ENCODE results near the gene ANKRD44. TPM values are rescaled to one million over a fixed set of nuclear protein-coding genes. Genes with fewer than 3 reads are reported as not detected.

The ANKRD44 gene
- total RNA-seq, 4 donors from 2014 or later, result 24.4 to 51.8 (median 35.7) TPM

- Histone ChIP-seq H3K4me3 (no peak overlapping the region), H3K27me3 (no peaks in the 10 kb centered on the region), H3K27ac (no peak overlapping the region), H3K4me1 (no peaks in the 10 kb centered on the region), H3K9me3 (no peaks in the 10 kb centered on the region), H3K36me3 (peaks cover 0 to 52% of the 10 kb centered on the region in 2 donors)
- TF ChIP-seq POLR2A (IDR thresholded peaks at IDR 0.05), result no peak
- no peak for TF ChIP-seq CTCF (IDR thresholded peaks at IDR 0.05)
- TF ChIP-seq POLR2AphosphoS5 (IDR thresholded peaks at IDR 0.05), result no peak
- TF ChIP-seq EP300 (IDR thresholded peaks at IDR 0.05), result no peak
- ATAC-seq, result no peak
- 73 to 77% methylated on average over 3 to 4 of the region's 4 CpGs for WGBS, 2 donors (ENCODE audit: low coverage in 1 of 2)
Observed at GRCh38 chr2:197007716-197008628, 302.6 kb downstream of the ANKRD44 start.

GRCh38 chr2:197001921-197002320 lies 308.7 kb downstream of the ANKRD44 start:
- H3K4me3 ChIP-seq, result no peak overlapping the region
- TF ChIP-seq CTCF (IDR thresholded peaks at IDR 0.05) (no peak), POLR2AphosphoS5 (IDR thresholded peaks at IDR 0.05) (no peak), POLR2A (IDR thresholded peaks at IDR 0.05) (no peak), EP300 (IDR thresholded peaks at IDR 0.05) (no peak)
- H3K9me3 ChIP-seq, result no peaks in the 10 kb centered on the region
- H3K36me3 ChIP-seq, result peaks cover 0 to 66% of the 10 kb centered on the region in 2 donors
- H3K27ac ChIP-seq, result no peak overlapping the region
- H3K27me3 ChIP-seq, result no peaks in the 10 kb centered on the region
- no peak for ATAC-seq
- WGBS, 2 donors (ENCODE audit: low coverage in 1 of 2), result 100% methylated on average over 1 of the region's 1 CpG
- H3K4me1 ChIP-seq, result no peaks in the 10 kb centered on the region

GRCh38 chr2:196995757-196996314 lies 314.7 kb downstream of the ANKRD44 start:
- ATAC-seq, result no peak
- 69 to 73% methylated on average over 2 to 3 of the region's 3 CpGs for WGBS, 2 donors (ENCODE audit: low coverage in 1 of 2)
- Histone ChIP-seq H3K27me3 (no peaks in the 10 kb centered on the region), H3K27ac (no peak overlapping the region), H3K4me1 (no peaks in the 10 kb centered on the region), H3K36me3 (peaks cover 0 to 84% of the 10 kb centered on the region in 2 donors), H3K4me3 (no peak overlapping the region), H3K9me3 (no peaks in the 10 kb centered on the region)
- no peak for TF ChIP-seq POLR2AphosphoS5 (IDR thresholded peaks at IDR 0.05)
- TF ChIP-seq CTCF (IDR thresholded peaks at IDR 0.05), result no peak
- TF ChIP-seq EP300 (IDR thresholded peaks at IDR 0.05), result no peak
- TF ChIP-seq POLR2A (IDR thresholded peaks at IDR 0.05), result no peak

GRCh38 chr2:196994764-196995163 lies 315.8 kb downstream of the ANKRD44 start:
- H3K4me1 ChIP-seq, result no peaks in the 10 kb centered on the region
- H3K27ac ChIP-seq, result no peak overlapping the region
- ATAC-seq, result no peak
- H3K36me3 ChIP-seq, result peaks cover 0 to 78% of the 10 kb centered on the region in 2 donors
- H3K9me3 ChIP-seq, result no peaks in the 10 kb centered on the region
- no peaks in the 10 kb centered on the region for H3K27me3 ChIP-seq
- no peak overlapping the region for H3K4me3 ChIP-seq
- WGBS, 2 donors (ENCODE audit: low coverage in 1 of 2), result 85 to 100% methylated on average over 1 to 4 of the region's 4 CpGs
- TF ChIP-seq CTCF (IDR thresholded peaks at IDR 0.05) (no peak), POLR2AphosphoS5 (IDR thresholded peaks at IDR 0.05) (no peak), EP300 (IDR thresholded peaks at IDR 0.05) (no peak), POLR2A (IDR thresholded peaks at IDR 0.05) (no peak)

All from gastroesophageal sphincter (tissue), 4 donors.